RWPE2 (cell line): ENCODE results near the gene DLX4.

Source experiments
- ATAC-seq: fragments of 200-7000 bp; cut with Tn5 transposase; 3 replicates; pipeline ENCODE4 v1.9.1; 2021; ENCODE audit warnings: low read depth
- DNase-seq: peaks from one replicate; pipeline ENCODE4 v3.0.0-alpha.2; 2020; ENCODE audit warnings: low spot score
- H3K27ac ChIP-seq: fragments of 450-650 bp; 2 replicates; pipeline ENCODE4 v1.5.1; 2017; ENCODE audit warnings: mild to moderate bottlenecking; ENCODE audit not compliant: poor library complexity, severe bottlenecking
- H3K27me3 ChIP-seq: fragments of 250-450 bp; sonication (Bioruptor Pico); 2 replicates; pipeline ENCODE4 v1.5.1; 2021; ENCODE audit warnings: mild to moderate bottlenecking, moderate library complexity; ENCODE audit not compliant: insufficient read depth, poor library complexity, severe bottlenecking
- H3K36me3 ChIP-seq: fragments of 250-450 bp; sonication (Bioruptor Pico); 2 replicates; pipeline ENCODE4 v1.5.1; 2020; ENCODE audit warnings: low read depth, mild to moderate bottlenecking, moderate library complexity
- H3K4me1 ChIP-seq: fragments of 250-450 bp; sonication (Bioruptor Pico); 2 replicates; pipeline ENCODE4 v1.5.1; 2021; ENCODE audit warnings: mild to moderate bottlenecking, moderate library complexity; ENCODE audit not compliant: insufficient read depth, poor library complexity, severe bottlenecking
- H3K4me3 ChIP-seq: fragments of 250-450 bp; sonication (Bioruptor Pico); 2 replicates; pipeline ENCODE4 v1.5.1; 2021; ENCODE audit warnings: mild to moderate bottlenecking, moderate library complexity; ENCODE audit not compliant: severe bottlenecking
- H3K9me3 ChIP-seq: fragments of 250-450 bp; sonication (Bioruptor Pico); 2 replicates; pipeline ENCODE4 v1.5.1; 2021; ENCODE audit warnings: mild to moderate bottlenecking, moderate library complexity; ENCODE audit not compliant: severe bottlenecking
- CTCF ChIP-seq: fragments of 450-650 bp; IDR thresholded peaks from one replicate; pipeline ENCODE4 v1.5.1; 2017; ENCODE audit warnings: mild to moderate bottlenecking, moderate library complexity; ENCODE audit not compliant: poor library complexity, severe bottlenecking

The DLX4 gene

GRCh38 chr17:49985310-49985990 is 16.5 kb downstream of the DLX4 start:
- Histone ChIP-seq H3K9me3 (no peaks in the 10 kb centered on the region), H3K36me3 (no peaks in the 10 kb centered on the region), H3K4me3 (no peak overlapping the region), H3K27me3 (no peaks in the 10 kb centered on the region), H3K27ac (no peak overlapping the region), H3K4me1 (peaks cover 14% of the 10 kb centered on the region)
- DNase-seq (peak; percentile 39), ATAC-seq (no peak)
- no peak for TF ChIP-seq CTCF

- Histone ChIP-seq H3K9me3 (no peaks in the 10 kb centered on the region), H3K36me3 (no peaks in the 10 kb centered on the region), H3K4me3 (no peak overlapping the region), H3K27ac (no peak overlapping the region), H3K4me1 (peaks cover 6% of the 10 kb centered on the region), H3K27me3 (no peaks in the 10 kb centered on the region)
- DNase-seq (no peak), ATAC-seq (no peak)
- no peak for TF ChIP-seq CTCF
These were observed 17.7 kb downstream of the DLX4 start for GRCh38 chr17:49986396-49987289.

GRCh38 chr17:49987290-49987585 is 18.2 kb downstream of the DLX4 start:
- Histone ChIP-seq H3K9me3 (no peaks in the 10 kb centered on the region), H3K36me3 (no peaks in the 10 kb centered on the region), H3K27me3 (no peaks in the 10 kb centered on the region), H3K27ac (no peak overlapping the region), H3K4me1 (peaks cover 6% of the 10 kb centered on the region), H3K4me3 (no peak overlapping the region)
- ATAC-seq = no peak
- no peak for TF ChIP-seq CTCF
- DNase-seq = peak; percentile 41

GRCh38 chr17:49987681-49988441 is 18.9 kb downstream of the DLX4 start:
- no peak overlapping the region for H3K27ac ChIP-seq
- DNase-seq = peak; percentile 47

More at GRCh38 chr17:49987681-49988441, 18.9 kb downstream of the DLX4 start:
- no peaks in the 10 kb centered on the region for H3K27me3 ChIP-seq
- H3K9me3 ChIP-seq = no peaks in the 10 kb centered on the region
- no peak overlapping the region for H3K4me3 ChIP-seq
- peaks cover 7% of the 10 kb centered on the region for H3K4me1 ChIP-seq
- no peaks in the 10 kb centered on the region for H3K36me3 ChIP-seq
- ATAC-seq = peak; percentile 69
- TF ChIP-seq CTCF = no peak
